HUDEP-2 (cell line): Measurements from ENCODE around the gene ZBTB16.
A peak's percentile ranks its signal among the peaks of the same experiment; 100 is the strongest.

Source experiments
- DNase-seq, 76 experiments: peaks; one replicate each; lab custom pipeline; 2025; ENCODE audit not compliant: unreplicated experiment in 76 of 76; lab: John Stamatoyannopoulos, UW

ZBTB16 gene

GRCh38 chr11:114145166-114145775 is 85.8 kb downstream of the ZBTB16 start:
- no peak for DNase-seq

GRCh38 chr11:114147375-114148012 is 88.0 kb downstream of the ZBTB16 start:
- DNase-seq: peak in 4 of 76 experiments; percentile 32 to 73 (median 52)

- DNase-seq: peak in 39 of 76 experiments; percentile 8 to 73 (median 33)
These were observed 88.5 kb downstream of the ZBTB16 start for GRCh38 chr11:114148013-114148382.

GRCh38 chr11:114149689-114150407 is 90.3 kb downstream of the ZBTB16 start:
- DNase-seq: no peak

- DNase-seq: peak in 31 of 76 experiments; percentile 3 to 73 (median 42)
These were observed 91.2 kb downstream of the ZBTB16 start for GRCh38 chr11:114150671-114151070.

GRCh38 chr11:114151631-114152030 is 92.1 kb downstream of the ZBTB16 start:
- no peak for DNase-seq

- DNase-seq: no peak
These were observed 92.7 kb downstream of the ZBTB16 start for GRCh38 chr11:114152162-114152561.

GRCh38 chr11:114152785-114153184 is 93.3 kb downstream of the ZBTB16 start:
- no peak for DNase-seq

GRCh38 chr11:114153224-114153623 is 93.7 kb downstream of the ZBTB16 start:
- DNase-seq: no peak

GRCh38 chr11:114154271-114155047 is 94.9 kb downstream of the ZBTB16 start:
- DNase-seq: peak in 5 of 76 experiments; percentile 7 to 54 (median 21)

- no peak for DNase-seq
These were observed 95.6 kb downstream of the ZBTB16 start for GRCh38 chr11:114155116-114155515.

- no peak for DNase-seq
These were observed 96.6 kb downstream of the ZBTB16 start for GRCh38 chr11:114156131-114156581.

GRCh38 chr11:114156782-114157181 is 97.3 kb downstream of the ZBTB16 start:
- DNase-seq: no peak

GRCh38 chr11:114157476-114158050 is 98.1 kb downstream of the ZBTB16 start:
- no peak for DNase-seq

- peak in 6 of 76 experiments; percentile 13 to 27 (median 22) for DNase-seq
These were observed 98.9 kb downstream of the ZBTB16 start for GRCh38 chr11:114158421-114158820.

GRCh38 chr11:114158886-114159285 is 99.4 kb downstream of the ZBTB16 start:
- peak in 1 of 76 experiments; percentile 19 for DNase-seq

GRCh38 chr11:114159320-114159719 is 99.8 kb downstream of the ZBTB16 start:
- DNase-seq: peak in 3 of 76 experiments; percentile 5 to 16 (median 8)

- DNase-seq: peak in 75 of 76 experiments; percentile 71 to 99 (median 96)
These were observed 100.5 kb downstream of the ZBTB16 start for GRCh38 chr11:114159802-114160632.

- DNase-seq: no peak
These were observed 101.4 kb downstream of the ZBTB16 start for GRCh38 chr11:114160894-114161293.
